T-cell (primary cell): ENCODE data around the gene KCNMA1. TPM values are rescaled to one million over a fixed set of nuclear protein-coding genes. Genes with fewer than 3 reads are reported as not detected.

Experiments used
- ATAC-seq, 4 experiments: fragments of 200-7000 bp in 3 of 4; fragments of 150-1000 bp in 1 of 4; cut with Tn5 transposase; replicated peaks in 1 of 4; 1 replicate in 3 of 4; 2 replicates in 1 of 4; pipeline ENCODE4 v1.10.0; 2021; ENCODE audit warnings: moderate library complexity in 3 of 4, mild to moderate bottlenecking in 2 of 4, moderate number of reproducible peaks in 1 of 4
- CTCF ChIA-PET, 2 donors: fragments of 300-600 bp; sonication (Branson Sonifier 250); formaldehyde crosslinking; loops; one replicate each; lab custom pipeline; 2022; ENCODE audit warnings: antibody characterized with exemption in 2 of 2; lab: Charles Lee
- POLR2A ChIA-PET, 2 donors: fragments of 300-600 bp; sonication (Branson Sonifier 250); formaldehyde crosslinking; loops; one replicate each; lab custom pipeline; 2022; ENCODE audit warnings: antibody characterized with exemption in 2 of 2; lab: Charles Lee
- DNase-seq, 35 experiments: peaks; one replicate each; pipeline versions ENCODE4 v3.0.0 to v3.0.0-alpha.2; 2013 to 2023
- H3K27ac ChIP-seq: one replicate; pipeline ENCODE4 v1.5.1; 2013; ENCODE audit warnings: low read length
- H3K27me3 ChIP-seq, 2 experiments: replicated peaks in 1 of 2; 1 replicate in 1 of 2; 2 replicates in 1 of 2; pipeline versions ENCODE4 v1.6.1 to v1.7.0; 2013; ENCODE audit warnings: low read length in 1 of 2, mixed read lengths in 1 of 2; ENCODE audit not compliant: control insufficient read depth in 2 of 2, insufficient read depth in 2 of 2; ENCODE audit errors: extremely low read depth in 1 of 2
- H3K36me3 ChIP-seq, 2 donors: 1 replicate in 1 of 2; 2 replicates in 1 of 2; pipeline versions ENCODE4 v1.6.1 to v1.7.0; 2013; ENCODE audit warnings: low read length in 1 of 2; ENCODE audit not compliant: control insufficient read depth in 2 of 2, insufficient read depth in 1 of 2; ENCODE audit errors: extremely low read depth in 1 of 2
- H3K4me1 ChIP-seq, 2 experiments: 1 replicate in 1 of 2; 2 replicates in 1 of 2; pipeline versions ENCODE4 v1.6.1 to v1.7.0; 2013; ENCODE audit warnings: low read length in 2 of 2, mixed read lengths in 1 of 2; ENCODE audit not compliant: insufficient read depth in 2 of 2, control insufficient read depth in 1 of 2; ENCODE audit errors: extremely low read depth in 1 of 2
- H3K4me3 ChIP-seq, 2 donors: 1 replicate in 1 of 2; 2 replicates in 1 of 2; pipeline versions ENCODE4 v1.5.1 to v1.7.0; 2013; ENCODE audit warnings: mild to moderate bottlenecking in 2 of 2, low read length in 1 of 2, moderate library complexity in 1 of 2; ENCODE audit not compliant: control insufficient read depth in 1 of 2; ENCODE audit errors: extremely low read depth in 1 of 2
- H3K9me3 ChIP-seq: 2 replicates; pipeline ENCODE4 v1.7.0; 2013
- H3K27ac Mint-ChIP-seq, 2 donors: one replicate each; pipeline ENCODE4 v1.8.0; 2020 to 2021; ENCODE audit warnings: mild to moderate bottlenecking in 2 of 2, mixed read lengths in 2 of 2
- H3K27me3 Mint-ChIP-seq, 2 donors: one replicate each; pipeline ENCODE4 v1.8.0; 2021 to 2022; ENCODE audit warnings: mixed read lengths in 2 of 2
- H3K36me3 Mint-ChIP-seq: one replicate; pipeline ENCODE4 v1.8.0; 2021; ENCODE audit warnings: mixed read lengths
- H3K4me1 Mint-ChIP-seq, 3 donors: one replicate each; pipeline ENCODE4 v1.8.0; 2020 to 2022; ENCODE audit warnings: mixed read lengths in 3 of 3, mild to moderate bottlenecking in 1 of 3
- H3K4me3 Mint-ChIP-seq, 3 donors: one replicate each; pipeline ENCODE4 v1.8.0; 2020 to 2022; ENCODE audit warnings: mild to moderate bottlenecking in 3 of 3, mixed read lengths in 3 of 3, moderate library complexity in 3 of 3
- H3K9me3 Mint-ChIP-seq, 3 donors: one replicate each; pipeline ENCODE4 v1.8.0; 2020 to 2022; ENCODE audit warnings: mixed read lengths in 3 of 3
- WGBS: methylation state at CpG from one replicate; pipeline ENCODE4 v1.1.5; 2013; ENCODE audit warnings: missing lambda C conversion rate; ENCODE audit not compliant: insufficient coverage; 5-methylcytosine and 5-hydroxymethylcytosine counted together
- total RNA-seq, 35 experiments: library from RNA in 6 of 35; stranded (reverse) in 6 of 35; fragments of 120-200 nt in 1 of 35; gene quantifications; one replicate each; pipeline versions ENCODE4 v1.2.1 to v1.2.4 and lab custom pipeline; 2013 to 2026

Gene KCNMA1
- total RNA-seq, 5 donors from 2014 or later (not counting 1 experiment from before 2014, with no cell fraction given): 0.14 to 1.6 (median 0.60) TPM

- H3K9me3 Mint-ChIP-seq: no peaks in the 10 kb centered on the region
- H3K4me3 Mint-ChIP-seq: no peak overlapping the region
- peaks cover 0 to 2% of the 10 kb centered on the region in 2 experiments for H3K27me3 ChIP-seq
- no peaks in the 10 kb centered on the region for H3K27me3 Mint-ChIP-seq
- no peaks in the 10 kb centered on the region for H3K4me1 ChIP-seq
- H3K27ac Mint-ChIP-seq: no peak overlapping the region
- POLR2A ChIA-PET: no interaction called here
- H3K4me1 Mint-ChIP-seq: no peaks in the 10 kb centered on the region
- no peaks in the 10 kb centered on the region for H3K36me3 ChIP-seq
- no peak for DNase-seq
- WGBS: 90% methylated on average over 4 of the region's 5 CpGs
- H3K9me3 ChIP-seq: no peaks in the 10 kb centered on the region
- no peak overlapping the region for H3K4me3 ChIP-seq
- CTCF ChIA-PET: no interaction called here
- no peak overlapping the region for H3K27ac ChIP-seq
- no peaks in the 10 kb centered on the region for H3K36me3 Mint-ChIP-seq
- no peak for ATAC-seq
Measured at GRCh38 chr10:77073663-77073960, 564.0 kb downstream of the KCNMA1 start.

GRCh38 chr10:77072836-77073662 is 564.6 kb downstream of the KCNMA1 start:
- ChIA-PET CTCF (no interaction called here), POLR2A (no interaction called here)
- no peaks in the 10 kb centered on the region for H3K4me1 Mint-ChIP-seq
- no peak overlapping the region for H3K27ac Mint-ChIP-seq
- Histone ChIP-seq H3K4me3 (no peak overlapping the region), H3K9me3 (no peaks in the 10 kb centered on the region), H3K27ac (no peak overlapping the region), H3K4me1 (no peaks in the 10 kb centered on the region), H3K27me3 (peaks cover 0 to 2% of the 10 kb centered on the region in 2 experiments), H3K36me3 (no peaks in the 10 kb centered on the region)
- no peak overlapping the region for H3K4me3 Mint-ChIP-seq
- H3K27me3 Mint-ChIP-seq: no peaks in the 10 kb centered on the region
- DNase-seq: no peak
- WGBS: 94% methylated on average over 3 of the region's 13 CpGs
- ATAC-seq: no peak
- no peaks in the 10 kb centered on the region for H3K9me3 Mint-ChIP-seq
- H3K36me3 Mint-ChIP-seq: no peaks in the 10 kb centered on the region

- DNase-seq: no peak
- Histone ChIP-seq H3K27me3 (peaks cover 0 to 2% of the 10 kb centered on the region in 2 experiments), H3K4me1 (no peaks in the 10 kb centered on the region), H3K4me3 (no peak overlapping the region), H3K27ac (no peak overlapping the region), H3K9me3 (no peaks in the 10 kb centered on the region), H3K36me3 (no peaks in the 10 kb centered on the region)
- H3K4me3 Mint-ChIP-seq: no peak overlapping the region
- 84% methylated on average over 5 of the region's 10 CpGs for WGBS
- no peaks in the 10 kb centered on the region for H3K27me3 Mint-ChIP-seq
- no peak overlapping the region for H3K27ac Mint-ChIP-seq
- no peaks in the 10 kb centered on the region for H3K4me1 Mint-ChIP-seq
- no peaks in the 10 kb centered on the region for H3K36me3 Mint-ChIP-seq
- POLR2A ChIA-PET: no interaction called here
- H3K9me3 Mint-ChIP-seq: no peaks in the 10 kb centered on the region
- no peak for ATAC-seq
- CTCF ChIA-PET: no interaction called here
Measured at GRCh38 chr10:77072361-77072835, 565.2 kb downstream of the KCNMA1 start.

GRCh38 chr10:77071956-77072355 is 565.7 kb downstream of the KCNMA1 start:
- Histone ChIP-seq H3K4me1 (no peaks in the 10 kb centered on the region), H3K27ac (no peak overlapping the region), H3K36me3 (no peaks in the 10 kb centered on the region), H3K27me3 (peaks cover 0 to 2% of the 10 kb centered on the region in 2 experiments), H3K4me3 (no peak overlapping the region), H3K9me3 (no peaks in the 10 kb centered on the region)
- Mint-ChIP-seq H3K4me1 (no peaks in the 10 kb centered on the region), H3K36me3 (no peaks in the 10 kb centered on the region), H3K9me3 (no peaks in the 10 kb centered on the region), H3K27me3 (no peaks in the 10 kb centered on the region), H3K27ac (no peak overlapping the region), H3K4me3 (no peak overlapping the region)
- DNase-seq: no peak
- CTCF ChIA-PET: no interaction called here
- ATAC-seq: no peak
- WGBS: 77% methylated on average over 3 of the region's 3 CpGs
- POLR2A ChIA-PET: no interaction called here

GRCh38 chr10:77071001-77071511 is 566.6 kb downstream of the KCNMA1 start:
- Mint-ChIP-seq H3K4me1 (no peaks in the 10 kb centered on the region), H3K36me3 (no peaks in the 10 kb centered on the region), H3K9me3 (no peaks in the 10 kb centered on the region), H3K27me3 (no peaks in the 10 kb centered on the region), H3K27ac (no peak overlapping the region), H3K4me3 (no peak overlapping the region)
- WGBS: 74% methylated on average over 3 of the region's 4 CpGs
- ChIA-PET CTCF (no interaction called here), POLR2A (no interaction called here)
- no peak for ATAC-seq
- H3K4me1 ChIP-seq: no peaks in the 10 kb centered on the region
- H3K9me3 ChIP-seq: no peaks in the 10 kb centered on the region
- H3K27ac ChIP-seq: no peak overlapping the region
- no peak overlapping the region for H3K4me3 ChIP-seq
- no peaks in the 10 kb centered on the region for H3K36me3 ChIP-seq
- H3K27me3 ChIP-seq: no peaks in the 10 kb centered on the region
- no peak for DNase-seq

GRCh38 chr10:77070346-77070745 is 567.3 kb downstream of the KCNMA1 start:
- no peaks in the 10 kb centered on the region for H3K4me1 Mint-ChIP-seq
- no peaks in the 10 kb centered on the region for H3K36me3 ChIP-seq
- DNase-seq (no peak), ATAC-seq (no peak)
- H3K27me3 Mint-ChIP-seq: no peaks in the 10 kb centered on the region
- H3K27me3 ChIP-seq: no peaks in the 10 kb centered on the region
- H3K9me3 ChIP-seq: no peaks in the 10 kb centered on the region
- H3K4me3 Mint-ChIP-seq: no peak overlapping the region
- H3K9me3 Mint-ChIP-seq: no peaks in the 10 kb centered on the region
- H3K36me3 Mint-ChIP-seq: no peaks in the 10 kb centered on the region
- no CpG with 5 or more reads among the region's 5 CpGs for WGBS
- no peak overlapping the region for H3K27ac ChIP-seq
- no peak overlapping the region for H3K4me3 ChIP-seq
- no peak overlapping the region for H3K27ac Mint-ChIP-seq
- ChIA-PET POLR2A (no interaction called here), CTCF (no interaction called here)
- H3K4me1 ChIP-seq: no peaks in the 10 kb centered on the region
